Measurements from ENCODE around the gene MAN2B2.
A peak's percentile ranks its signal among the peaks of the same experiment; 100 is the strongest.

MAN2B2 gene

GRCh38 chr4:6574747-6575502 lies at the start of gene MAN2B2:
MAN2B2 (plus strand) TSS chr4:6575189; CDS start chr4:6575211, 22 bp downstream.
- DNase-seq (ENCODE audit: low read depth) = no peak
- peak within 1 kb of the TSS; percentile 87 for H3K4me3 ChIP-seq (ENCODE audit: low read depth, low read length)
- no peak for TF ChIP-seq CTCF (IDR thresholded peaks at IDR 0.05; ENCODE audit: low read depth, low read length, missing control alignments)

GRCh38 chr4:6525474-6525873 lies 49.5 kb upstream of the MAN2B2 start:
- no peak overlapping the region for H3K4me3 ChIP-seq (ENCODE audit: low read depth, low read length)
- DNase-seq (ENCODE audit: low read depth) = no peak
- no peak for TF ChIP-seq CTCF (IDR thresholded peaks at IDR 0.05; ENCODE audit: low read depth, low read length, missing control alignments)

- no peak overlapping the region for H3K4me3 ChIP-seq (ENCODE audit: low read depth, low read length)
- no peak for DNase-seq (ENCODE audit: low read depth)
- TF ChIP-seq CTCF (IDR thresholded peaks at IDR 0.05; ENCODE audit: low read depth, low read length, missing control alignments) = no peak
Measured at GRCh38 chr4:6526156-6526555, 48.8 kb upstream of the MAN2B2 start.

GRCh38 chr4:6526671-6527091 lies 48.3 kb upstream of the MAN2B2 start:
- no peak overlapping the region for H3K4me3 ChIP-seq (ENCODE audit: low read depth, low read length)
- DNase-seq (ENCODE audit: low read depth) = no peak
- no peak for TF ChIP-seq CTCF (IDR thresholded peaks at IDR 0.05; ENCODE audit: low read depth, low read length, missing control alignments)

GRCh38 chr4:6527259-6527658 lies 47.7 kb upstream of the MAN2B2 start:
- TF ChIP-seq CTCF (IDR thresholded peaks at IDR 0.05; ENCODE audit: low read depth, low read length, missing control alignments) = no peak
- H3K4me3 ChIP-seq (ENCODE audit: low read depth, low read length) = no peak overlapping the region
- no peak for DNase-seq (ENCODE audit: low read depth)

- H3K4me3 ChIP-seq (ENCODE audit: low read depth, low read length) = no peak overlapping the region
- no peak for TF ChIP-seq CTCF (IDR thresholded peaks at IDR 0.05; ENCODE audit: low read depth, low read length, missing control alignments)
- DNase-seq (ENCODE audit: low read depth) = no peak
Measured at GRCh38 chr4:6527683-6528595, 47.0 kb upstream of the MAN2B2 start.

All from GM12864 (cell line).